Panc1 (cell line): ENCODE measurements around the gene DCLK2.

Experiments used
- POLR2AphosphoS5 ChIP-seq: IDR thresholded peaks from 2 replicates; pipeline ENCODE4 v1.6.1; 2012; ENCODE audit warnings: mild to moderate bottlenecking, low read depth, low read length, moderate library complexity
- SIN3A ChIP-seq: IDR thresholded peaks from 2 replicates; pipeline ENCODE4 v1.6.1; 2012; ENCODE audit warnings: low read depth, mild to moderate bottlenecking, low read length, moderate library complexity, borderline replicate concordance; ENCODE audit not compliant: insufficient read depth
- TCF7L2 ChIP-seq: IDR thresholded peaks from 2 replicates; pipeline ENCODE4 v1.6.1; 2011; ENCODE audit warnings: mild to moderate bottlenecking, low read depth, low read length, inconsistent platforms
- TF ChIP-seq, protein P1 (sequence below): fragments of 450-650 bp; IDR thresholded peaks from 2 replicates; pipeline ENCODE4 v1.5.1; 2017; ENCODE audit warnings: mild to moderate bottlenecking
- TF ChIP-seq, protein P2 (sequence below), 2 experiments: IDR thresholded peaks; 2 replicates each; pipeline ENCODE4 v1.6.1; 2011 to 2012; ENCODE audit warnings: low read depth in 2 of 2, control low read depth in 1 of 2, low read length in 1 of 2, mild to moderate bottlenecking in 1 of 2, moderate library complexity in 1 of 2; ENCODE audit not compliant: insufficient read depth in 1 of 2

- TF ChIP-seq, protein P1, sequence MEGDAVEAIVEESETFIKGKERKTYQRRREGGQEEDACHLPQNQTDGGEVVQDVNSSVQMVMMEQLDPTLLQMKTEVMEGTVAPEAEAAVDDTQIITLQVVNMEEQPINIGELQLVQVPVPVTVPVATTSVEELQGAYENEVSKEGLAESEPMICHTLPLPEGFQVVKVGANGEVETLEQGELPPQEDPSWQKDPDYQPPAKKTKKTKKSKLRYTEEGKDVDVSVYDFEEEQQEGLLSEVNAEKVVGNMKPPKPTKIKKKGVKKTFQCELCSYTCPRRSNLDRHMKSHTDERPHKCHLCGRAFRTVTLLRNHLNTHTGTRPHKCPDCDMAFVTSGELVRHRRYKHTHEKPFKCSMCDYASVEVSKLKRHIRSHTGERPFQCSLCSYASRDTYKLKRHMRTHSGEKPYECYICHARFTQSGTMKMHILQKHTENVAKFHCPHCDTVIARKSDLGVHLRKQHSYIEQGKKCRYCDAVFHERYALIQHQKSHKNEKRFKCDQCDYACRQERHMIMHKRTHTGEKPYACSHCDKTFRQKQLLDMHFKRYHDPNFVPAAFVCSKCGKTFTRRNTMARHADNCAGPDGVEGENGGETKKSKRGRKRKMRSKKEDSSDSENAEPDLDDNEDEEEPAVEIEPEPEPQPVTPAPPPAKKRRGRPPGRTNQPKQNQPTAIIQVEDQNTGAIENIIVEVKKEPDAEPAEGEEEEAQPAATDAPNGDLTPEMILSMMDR: peak; percentile 27; the same call in 1 of the 2 replicates
- TF ChIP-seq POLR2AphosphoS5 (no peak), SIN3A (no peak), TCF7L2 (no peak)
- TF ChIP-seq, protein P2, sequence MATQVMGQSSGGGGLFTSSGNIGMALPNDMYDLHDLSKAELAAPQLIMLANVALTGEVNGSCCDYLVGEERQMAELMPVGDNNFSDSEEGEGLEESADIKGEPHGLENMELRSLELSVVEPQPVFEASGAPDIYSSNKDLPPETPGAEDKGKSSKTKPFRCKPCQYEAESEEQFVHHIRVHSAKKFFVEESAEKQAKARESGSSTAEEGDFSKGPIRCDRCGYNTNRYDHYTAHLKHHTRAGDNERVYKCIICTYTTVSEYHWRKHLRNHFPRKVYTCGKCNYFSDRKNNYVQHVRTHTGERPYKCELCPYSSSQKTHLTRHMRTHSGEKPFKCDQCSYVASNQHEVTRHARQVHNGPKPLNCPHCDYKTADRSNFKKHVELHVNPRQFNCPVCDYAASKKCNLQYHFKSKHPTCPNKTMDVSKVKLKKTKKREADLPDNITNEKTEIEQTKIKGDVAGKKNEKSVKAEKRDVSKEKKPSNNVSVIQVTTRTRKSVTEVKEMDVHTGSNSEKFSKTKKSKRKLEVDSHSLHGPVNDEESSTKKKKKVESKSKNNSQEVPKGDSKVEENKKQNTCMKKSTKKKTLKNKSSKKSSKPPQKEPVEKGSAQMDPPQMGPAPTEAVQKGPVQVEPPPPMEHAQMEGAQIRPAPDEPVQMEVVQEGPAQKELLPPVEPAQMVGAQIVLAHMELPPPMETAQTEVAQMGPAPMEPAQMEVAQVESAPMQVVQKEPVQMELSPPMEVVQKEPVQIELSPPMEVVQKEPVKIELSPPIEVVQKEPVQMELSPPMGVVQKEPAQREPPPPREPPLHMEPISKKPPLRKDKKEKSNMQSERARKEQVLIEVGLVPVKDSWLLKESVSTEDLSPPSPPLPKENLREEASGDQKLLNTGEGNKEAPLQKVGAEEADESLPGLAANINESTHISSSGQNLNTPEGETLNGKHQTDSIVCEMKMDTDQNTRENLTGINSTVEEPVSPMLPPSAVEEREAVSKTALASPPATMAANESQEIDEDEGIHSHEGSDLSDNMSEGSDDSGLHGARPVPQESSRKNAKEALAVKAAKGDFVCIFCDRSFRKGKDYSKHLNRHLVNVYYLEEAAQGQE (IDR thresholded peaks at IDR 0.05; ENCODE audit: insufficient read depth in 1 of 2, low read depth in 2 of 2, low read length in 1 of 2): no peak
These were observed 67.1 kb downstream of the DCLK2 start for GRCh38 chr4:150145090-150145945.
